ENCODE data around the gene TNNT2.

Gene TNNT2

DNA sequence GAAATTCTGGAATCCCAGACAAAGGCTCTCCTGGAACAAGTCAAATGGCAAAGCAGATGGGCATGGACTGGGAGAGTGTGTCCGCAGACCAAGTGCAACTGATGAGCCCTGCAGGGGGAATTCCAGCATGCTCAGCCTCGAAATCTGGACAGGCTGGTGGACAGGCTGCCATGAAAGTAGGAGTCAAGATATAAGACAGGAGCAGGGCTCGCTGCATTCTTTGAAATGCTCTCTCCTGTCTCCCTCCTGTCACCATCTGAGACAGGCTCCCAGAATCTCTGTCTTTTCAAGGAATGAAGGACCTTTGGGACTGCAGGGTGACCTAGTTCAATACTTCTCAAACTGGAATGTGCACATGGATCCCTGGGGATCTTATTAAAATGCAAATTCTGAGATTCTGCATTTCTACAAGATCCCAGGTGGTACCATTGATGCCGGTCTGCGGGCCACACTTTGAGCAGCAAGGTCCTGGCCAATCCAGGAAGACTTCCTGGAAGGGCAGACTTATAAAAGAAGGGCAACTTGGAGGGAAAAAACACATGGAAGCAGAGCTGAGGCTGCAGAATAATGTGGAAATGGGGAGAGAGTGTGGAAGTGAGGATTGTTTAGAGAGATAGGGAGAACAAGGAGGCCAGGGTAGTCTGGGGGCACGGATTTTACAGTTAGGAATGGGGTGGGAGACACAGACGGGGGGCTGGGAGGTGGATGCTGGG lies 29.8 kb downstream of the TNNT2 start:
- no peak for ATAC-seq
- TF ChIP-seq OSR1 (CRISPR knock-in tag; IDR thresholded peaks at IDR 0.05) (no peak), RARB (CRISPR knock-in tag; IDR thresholded peaks at IDR 0.05) (no peak), ISL1 (CRISPR knock-in tag; IDR thresholded peaks at IDR 0.05) (no peak), TCF4 (CRISPR knock-in tag; IDR thresholded peaks at IDR 0.05; ENCODE audit: borderline replicate concordance) (no peak)

DNA sequence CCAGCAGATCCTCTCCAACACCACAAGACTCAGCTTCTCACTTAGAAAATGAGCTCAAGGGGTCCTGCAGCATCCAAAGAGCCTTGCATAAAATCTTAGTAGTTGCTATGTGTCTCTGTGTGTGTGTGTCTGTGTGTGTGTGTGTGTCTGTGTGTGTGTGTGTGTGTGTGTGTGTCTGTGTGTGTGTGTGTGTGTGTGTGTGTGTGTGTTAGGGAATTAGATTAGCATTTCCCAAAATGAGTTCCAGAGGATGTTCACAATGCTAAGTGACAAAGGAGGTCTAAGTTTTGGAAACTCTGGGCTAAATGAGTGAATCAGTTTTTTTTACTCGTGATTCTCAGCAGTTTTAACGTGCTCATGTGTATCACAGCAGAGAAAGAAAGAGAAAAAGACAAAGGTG lies 30.5 kb downstream of the TNNT2 start:
- no peak for TF ChIP-seq ARNTL (CRISPR knock-in tag; IDR thresholded peaks at IDR 0.05; ENCODE audit: borderline replicate concordance, low read depth)

DNA sequence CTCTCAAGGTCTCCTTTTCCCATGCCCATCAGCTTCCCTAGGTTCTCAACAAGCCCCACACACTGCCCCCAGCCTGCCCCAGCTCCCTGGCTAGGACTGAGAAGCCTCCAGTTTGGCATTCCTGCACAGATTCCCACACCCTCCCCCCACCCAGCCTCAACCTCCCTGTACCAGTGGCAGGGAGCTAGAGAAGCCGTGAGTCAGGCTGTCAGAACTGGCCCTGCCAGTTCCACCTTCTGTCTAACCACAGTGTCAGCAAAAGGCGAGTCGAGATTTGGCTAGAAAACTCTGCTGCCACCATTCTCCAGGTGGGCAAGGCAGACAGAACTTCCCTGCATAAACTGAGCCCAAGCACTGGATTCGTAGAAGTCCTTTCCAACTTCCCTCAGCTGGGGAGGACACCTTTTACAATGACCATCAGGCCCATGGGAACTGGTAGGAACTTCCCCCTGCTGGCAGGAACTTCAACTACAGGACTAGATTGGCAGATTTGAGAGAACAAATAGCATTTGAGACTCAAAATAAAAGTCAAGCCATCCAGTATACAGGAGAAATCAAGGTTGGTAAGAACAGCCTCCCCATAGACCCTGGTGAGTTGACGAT lies 31.0 kb downstream of the TNNT2 start:
- peak; percentile 80 for ATAC-seq
- TF ChIP-seq TCF4 (CRISPR knock-in tag; IDR thresholded peaks at IDR 0.05; ENCODE audit: borderline replicate concordance) (no peak), OSR1 (CRISPR knock-in tag; IDR thresholded peaks at IDR 0.05) (no peak), ZNF8 (CRISPR knock-in tag; IDR thresholded peaks at IDR 0.05) (no peak), RARB (CRISPR knock-in tag; IDR thresholded peaks at IDR 0.05) (no peak), BACH2 (CRISPR knock-in tag; IDR thresholded peaks at IDR 0.05; ENCODE audit: borderline replicate concordance) (no peak), PPARA (CRISPR knock-in tag; IDR thresholded peaks at IDR 0.05; ENCODE audit: borderline replicate concordance) (no peak), ESRRG (CRISPR knock-in tag; IDR thresholded peaks at IDR 0.05) (no peak), ZC3H10 (CRISPR knock-in tag; IDR thresholded peaks at IDR 0.05) (no peak), CSDC2 (CRISPR knock-in tag; IDR thresholded peaks at IDR 0.05) (no peak)
- TF ChIP-seq, protein P1, sequence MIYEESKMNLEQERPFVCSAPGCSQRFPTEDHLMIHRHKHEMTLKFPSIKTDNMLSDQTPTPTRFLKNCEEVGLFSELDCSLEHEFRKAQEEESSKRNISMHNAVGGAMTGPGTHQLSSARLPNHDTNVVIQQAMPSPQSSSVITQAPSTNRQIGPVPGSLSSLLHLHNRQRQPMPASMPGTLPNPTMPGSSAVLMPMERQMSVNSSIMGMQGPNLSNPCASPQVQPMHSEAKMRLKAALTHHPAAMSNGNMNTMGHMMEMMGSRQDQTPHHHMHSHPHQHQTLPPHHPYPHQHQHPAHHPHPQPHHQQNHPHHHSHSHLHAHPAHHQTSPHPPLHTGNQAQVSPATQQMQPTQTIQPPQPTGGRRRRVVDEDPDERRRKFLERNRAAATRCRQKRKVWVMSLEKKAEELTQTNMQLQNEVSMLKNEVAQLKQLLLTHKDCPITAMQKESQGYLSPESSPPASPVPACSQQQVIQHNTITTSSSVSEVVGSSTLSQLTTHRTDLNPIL (CRISPR knock-in tag; IDR thresholded peaks at IDR 0.05; ENCODE audit: low read depth), result no peak
- TF ChIP-seq, protein P2, sequence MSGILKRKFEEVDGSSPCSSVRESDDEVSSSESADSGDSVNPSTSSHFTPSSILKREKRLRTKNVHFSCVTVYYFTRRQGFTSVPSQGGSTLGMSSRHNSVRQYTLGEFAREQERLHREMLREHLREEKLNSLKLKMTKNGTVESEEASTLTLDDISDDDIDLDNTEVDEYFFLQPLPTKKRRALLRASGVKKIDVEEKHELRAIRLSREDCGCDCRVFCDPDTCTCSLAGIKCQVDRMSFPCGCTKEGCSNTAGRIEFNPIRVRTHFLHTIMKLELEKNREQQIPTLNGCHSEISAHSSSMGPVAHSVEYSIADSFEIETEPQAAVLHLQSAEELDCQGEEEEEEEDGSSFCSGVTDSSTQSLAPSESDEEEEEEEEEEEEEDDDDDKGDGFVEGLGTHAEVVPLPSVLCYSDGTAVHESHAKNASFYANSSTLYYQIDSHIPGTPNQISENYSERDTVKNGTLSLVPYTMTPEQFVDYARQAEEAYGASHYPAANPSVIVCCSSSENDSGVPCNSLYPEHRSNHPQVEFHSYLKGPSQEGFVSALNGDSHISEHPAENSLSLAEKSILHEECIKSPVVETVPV (CRISPR knock-in tag; IDR thresholded peaks at IDR 0.05), result no peak

More for the DNA sequence above, 30.5 kb downstream of the TNNT2 start:
- ATAC-seq, result peak; percentile 5; the same call in 2 of the 3 replicates

DNA sequence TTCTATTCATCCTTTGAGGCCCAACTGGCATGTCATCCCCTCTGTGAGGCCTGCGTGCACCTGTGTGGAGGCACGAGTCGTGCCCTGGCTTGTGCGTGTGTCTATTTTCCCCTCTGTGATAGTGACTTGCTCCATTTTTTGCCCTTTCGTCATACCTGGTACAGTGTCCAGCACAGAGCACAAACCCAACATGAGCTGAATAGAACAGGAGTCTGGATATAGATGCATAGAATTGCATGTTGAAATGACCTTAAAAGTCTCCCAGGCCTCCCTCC lies 32.5 kb downstream of the TNNT2 start:
- TF ChIP-seq ISL1 (CRISPR knock-in tag; IDR thresholded peaks at IDR 0.05), result no peak
- TF ChIP-seq, protein P3, sequence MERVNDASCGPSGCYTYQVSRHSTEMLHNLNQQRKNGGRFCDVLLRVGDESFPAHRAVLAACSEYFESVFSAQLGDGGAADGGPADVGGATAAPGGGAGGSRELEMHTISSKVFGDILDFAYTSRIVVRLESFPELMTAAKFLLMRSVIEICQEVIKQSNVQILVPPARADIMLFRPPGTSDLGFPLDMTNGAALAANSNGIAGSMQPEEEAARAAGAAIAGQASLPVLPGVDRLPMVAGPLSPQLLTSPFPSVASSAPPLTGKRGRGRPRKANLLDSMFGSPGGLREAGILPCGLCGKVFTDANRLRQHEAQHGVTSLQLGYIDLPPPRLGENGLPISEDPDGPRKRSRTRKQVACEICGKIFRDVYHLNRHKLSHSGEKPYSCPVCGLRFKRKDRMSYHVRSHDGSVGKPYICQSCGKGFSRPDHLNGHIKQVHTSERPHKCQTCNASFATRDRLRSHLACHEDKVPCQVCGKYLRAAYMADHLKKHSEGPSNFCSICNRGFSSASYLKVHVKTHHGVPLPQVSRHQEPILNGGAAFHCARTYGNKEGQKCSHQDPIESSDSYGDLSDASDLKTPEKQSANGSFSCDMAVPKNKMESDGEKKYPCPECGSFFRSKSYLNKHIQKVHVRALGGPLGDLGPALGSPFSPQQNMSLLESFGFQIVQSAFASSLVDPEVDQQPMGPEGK (CRISPR knock-in tag; IDR thresholded peaks at IDR 0.05; ENCODE audit: borderline replicate concordance), result no peak
- TF ChIP-seq CSDC2 (CRISPR knock-in tag; IDR thresholded peaks at IDR 0.05), result no peak
- no peak for TF ChIP-seq ARNTL (CRISPR knock-in tag; IDR thresholded peaks at IDR 0.05; ENCODE audit: borderline replicate concordance, low read depth)
- no peak for TF ChIP-seq GLIS3 (CRISPR knock-in tag; IDR thresholded peaks at IDR 0.05)
- no peak for TF ChIP-seq SNAI2 (CRISPR knock-in tag; IDR thresholded peaks at IDR 0.05)
- no peak for TF ChIP-seq ZNF565 (CRISPR knock-in tag; conservative IDR thresholded peaks at IDR 0.05; ENCODE audit: low read depth)
- TF ChIP-seq ZC3H10 (CRISPR knock-in tag; IDR thresholded peaks at IDR 0.05), result no peak
- TF ChIP-seq ZNF8 (CRISPR knock-in tag; IDR thresholded peaks at IDR 0.05), result no peak
- TF ChIP-seq OSR1 (CRISPR knock-in tag; IDR thresholded peaks at IDR 0.05), result no peak
- no peak for TF ChIP-seq TOX (CRISPR knock-in tag; IDR thresholded peaks at IDR 0.05; ENCODE audit: borderline replicate concordance)
- no peak for TF ChIP-seq TCF4 (CRISPR knock-in tag; IDR thresholded peaks at IDR 0.05; ENCODE audit: borderline replicate concordance)
- TF ChIP-seq, protein P1 (CRISPR knock-in tag; IDR thresholded peaks at IDR 0.05; ENCODE audit: low read depth), result no peak
- no peak for TF ChIP-seq ESRRG (CRISPR knock-in tag; IDR thresholded peaks at IDR 0.05)
- TF ChIP-seq ZFP3 (CRISPR knock-in tag; IDR thresholded peaks at IDR 0.05), result no peak
- no peak for ATAC-seq
